ENCODE results near the gene BEX4. TPM values are rescaled to one million over a fixed set of nuclear protein-coding genes. Genes with fewer than 3 reads are reported as not detected.
"Not testable (repeated sequence)": the region's sequence is repeated elsewhere in the genome, so short reads cannot be mapped to it uniquely, and the experiment has no call there.

Gene BEX4
- total RNA-seq, 1 experiment from 2014 or later: 61.7 TPM

- DNase-seq (ENCODE audit: low spot score): no peak
- in situ Hi-C loops (cut with HindIII; ENCODE audit: low sequenced_read_pairs): no loop called here
These were observed 20.0 kb downstream of the BEX4 start for GRCh38 chrX:103234869-103235268.

DNA sequence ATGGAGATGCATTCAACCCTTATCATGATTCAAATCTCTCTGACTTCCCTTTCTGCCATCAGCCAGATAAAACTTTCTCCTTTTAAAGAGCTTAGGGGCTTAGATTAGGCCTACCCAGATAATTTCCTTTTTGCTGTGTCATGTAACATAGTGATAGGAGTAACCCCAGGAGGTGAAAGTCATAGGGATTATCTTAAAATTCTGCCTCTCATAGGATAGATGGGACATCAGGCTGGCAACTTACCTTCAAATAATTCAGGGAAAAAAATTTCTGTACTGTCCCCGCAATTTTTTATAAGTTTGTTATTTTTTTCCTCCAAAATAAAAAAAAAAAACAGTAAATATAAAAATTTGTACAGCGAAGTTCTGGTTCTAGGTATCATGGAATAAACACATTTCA, 20.7 kb downstream of the BEX4 start:
- DNase-seq (ENCODE audit: low spot score); in situ Hi-C loops (cut with HindIII; ENCODE audit: low sequenced_read_pairs): not testable (repeated sequence)

DNA sequence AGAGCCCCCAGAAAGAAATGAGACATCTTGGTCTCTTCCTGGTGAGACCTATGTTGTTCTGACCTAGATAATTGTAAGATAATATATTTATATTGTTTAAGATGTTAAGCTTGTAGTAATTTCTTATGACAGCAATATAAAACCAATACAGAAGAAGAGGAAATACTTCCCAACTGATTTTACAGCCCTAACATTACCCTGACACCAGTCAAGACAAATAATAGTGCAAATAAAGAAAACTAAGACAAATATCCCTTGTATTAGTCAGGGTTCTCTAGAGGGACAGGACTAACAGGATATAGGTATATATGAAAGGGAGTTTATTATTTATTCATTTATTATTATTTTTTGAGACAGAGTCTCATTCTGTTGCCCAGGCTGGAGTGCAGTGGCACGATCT, 21.4 kb downstream of the BEX4 start:
- in situ Hi-C loops (cut with HindIII; ENCODE audit: low sequenced_read_pairs): no loop called here

DNA sequence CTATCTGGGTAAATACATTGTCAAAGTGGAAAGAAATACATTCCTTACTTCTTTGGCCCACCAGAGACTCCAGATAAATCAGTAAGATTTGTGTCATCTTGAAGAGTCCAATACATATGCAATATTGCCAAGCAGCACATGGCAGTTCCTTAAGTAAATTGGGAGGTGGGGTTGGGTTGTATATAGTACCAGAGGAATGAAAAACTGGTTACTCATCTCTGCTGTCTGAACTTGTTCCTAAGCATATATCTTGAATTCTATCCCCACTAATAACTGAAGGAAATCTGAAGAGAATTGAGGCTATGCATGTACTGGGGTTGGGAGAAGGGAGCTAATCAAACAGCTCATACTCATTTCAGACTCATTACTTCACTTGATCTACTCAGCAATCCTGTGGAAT, 25.2 kb downstream of the BEX4 start:
- DNase-seq (ENCODE audit: low spot score): no peak
- in situ Hi-C loops (cut with HindIII; ENCODE audit: low sequenced_read_pairs): no loop called here

More for the DNA sequence above, 21.4 kb downstream of the BEX4 start:
- DNase-seq (ENCODE audit: low spot score): no peak

DNA sequence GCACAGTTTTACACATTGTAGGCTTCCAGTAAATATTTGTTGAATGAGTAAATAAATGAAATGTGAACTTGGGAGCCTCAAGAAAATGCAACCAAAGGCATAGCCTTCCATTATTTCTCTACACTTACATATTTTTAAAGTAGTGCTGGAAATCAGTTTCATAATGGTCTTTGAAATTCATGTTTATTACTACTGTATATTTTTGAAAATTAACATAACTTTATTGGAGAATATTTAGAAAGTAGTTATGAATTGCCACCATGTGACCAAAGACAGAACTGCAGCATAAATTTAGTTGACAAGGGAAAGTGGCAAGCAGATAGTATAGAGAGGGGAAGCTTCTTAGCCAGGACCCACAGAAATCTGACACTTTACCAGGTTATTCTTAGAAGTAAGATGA, 33.6 kb downstream of the BEX4 start:
- DNase-seq (ENCODE audit: low spot score): peak; percentile 19
- in situ Hi-C loops (cut with HindIII; ENCODE audit: low sequenced_read_pairs): no loop called here

- DNase-seq (ENCODE audit: low spot score): no peak
These were observed 34.9 kb downstream of the BEX4 start for GRCh38 chrX:103249805-103250204.

GRCh38 chrX:103250977-103251376, 36.1 kb downstream of the BEX4 start:
- DNase-seq (ENCODE audit: low spot score): no peak
- in situ Hi-C loops (cut with HindIII; ENCODE audit: low sequenced_read_pairs): no loop called here

More at GRCh38 chrX:103249805-103250204, 34.9 kb downstream of the BEX4 start:
- in situ Hi-C loops (cut with HindIII; ENCODE audit: low sequenced_read_pairs): no loop called here

DNA sequence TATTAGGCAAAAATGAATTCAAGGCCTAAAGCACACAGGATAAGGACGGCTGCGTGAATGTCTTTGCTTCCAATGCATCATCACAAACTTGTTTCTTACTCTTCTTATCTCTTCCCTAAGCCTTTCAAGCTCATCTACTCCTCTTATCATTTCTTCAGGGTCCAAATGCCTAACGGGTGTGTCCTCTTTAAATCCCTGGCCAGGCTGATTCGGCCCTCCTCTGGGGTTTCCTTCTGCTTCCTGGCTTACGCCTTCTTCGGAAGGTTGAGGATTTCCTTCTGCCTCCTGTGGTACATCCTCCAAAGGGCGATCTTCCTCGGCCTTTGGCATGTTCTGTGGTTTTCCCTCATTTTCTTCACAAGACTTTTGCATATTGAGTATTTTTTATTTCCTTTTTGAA, 38.7 kb downstream of the BEX4 start:
- in situ Hi-C loops (cut with HindIII; ENCODE audit: low sequenced_read_pairs): no loop called here
- DNase-seq (ENCODE audit: low spot score): peak; percentile 38

GRCh38 chrX:103254171-103254824, 39.4 kb downstream of the BEX4 start:
- peak; percentile 75 for DNase-seq (ENCODE audit: low spot score)
- in situ Hi-C loops (cut with HindIII; ENCODE audit: low sequenced_read_pairs): no loop called here

- peak; percentile 94 for DNase-seq (ENCODE audit: low spot score)
- in situ Hi-C loops (cut with HindIII; ENCODE audit: low sequenced_read_pairs): no loop called here
These were observed 40.1 kb downstream of the BEX4 start, which contains the start of gene TCEAL8 for GRCh38 chrX:103254921-103255493. Gene TCEAL8, minus strand, starts transcription at chrX:103255155. Its CDS starts 1,176 bp downstream, at chrX:103253979.

- in situ Hi-C loops (cut with HindIII; ENCODE audit: low sequenced_read_pairs): no loop called here
These were observed 41.7 kb downstream of the BEX4 start for GRCh38 chrX:103256651-103257050.

DNA sequence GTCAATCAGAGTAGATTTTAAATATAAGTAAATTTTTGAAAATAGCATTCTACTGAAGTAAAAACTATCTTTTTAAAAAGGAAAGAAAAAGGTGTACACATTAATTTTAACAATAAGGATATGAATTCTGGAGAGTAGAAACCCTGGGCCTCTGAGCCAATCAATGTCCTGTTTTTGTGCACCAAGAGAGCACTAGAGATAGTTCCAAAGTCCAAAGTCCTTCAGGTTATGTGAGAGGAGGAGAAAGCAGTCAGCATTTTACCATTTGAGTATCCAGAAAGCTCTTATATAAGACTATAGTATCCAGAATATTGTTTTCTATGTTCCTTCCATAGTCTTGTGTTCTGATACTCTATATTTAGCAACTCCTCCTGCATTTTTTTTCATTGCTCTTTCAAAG, 43.4 kb downstream of the BEX4 start:
- DNase-seq (ENCODE audit: low spot score): no peak
- in situ Hi-C loops (cut with HindIII; ENCODE audit: low sequenced_read_pairs): no loop called here

More at GRCh38 chrX:103256651-103257050, 41.7 kb downstream of the BEX4 start:
- no peak for DNase-seq (ENCODE audit: low spot score)

Other genes starting within 250 kb of the BEX4 start
- gene BEX1, start 150.9 kb upstream of the BEX4 start, total RNA-seq (2014; rRNA removed; shearing (Covaris generic)): 273 and 377 TPM in 2 replicates
- not detected in 2 replicates for gene NXF3, start 122.0 kb upstream of the BEX4 start, total RNA-seq (2014; rRNA removed; shearing (Covaris generic))
- 128 and 162 TPM in 2 replicates for gene TCEAL8, start 40.0 kb downstream of the BEX4 start, total RNA-seq (2014; rRNA removed; shearing (Covaris generic))
- not detected in 2 replicates for gene TCEAL5, start 61.6 kb downstream of the BEX4 start, total RNA-seq (2014; rRNA removed; shearing (Covaris generic))
- gene BEX2, start 95.9 kb downstream of the BEX4 start, total RNA-seq (2014; rRNA removed; shearing (Covaris generic)): 101 and 163 TPM in 2 replicates
- gene TCEAL7, start 115.1 kb downstream of the BEX4 start, total RNA-seq (2014; rRNA removed; shearing (Covaris generic)): 0.71 TPM in 1 of 2 replicates, not detected in the other
- gene TCEAL9, start 141.4 kb downstream of the BEX4 start, total RNA-seq (2014; rRNA removed; shearing (Covaris generic)): 39.1 and 42.6 TPM in 2 replicates
- gene BEX3, start 161.4 kb downstream of the BEX4 start, total RNA-seq (2014; rRNA removed; shearing (Covaris generic)): 464 and 525 TPM in 2 replicates

Measured in G401 (cell line).